ENCODE data around the gene ATCAY. TPM values are rescaled to one million over a fixed set of nuclear protein-coding genes. Genes with fewer than 3 reads are reported as not detected.
"Not testable (repeated sequence)": the region's sequence is repeated elsewhere in the genome, so short reads cannot be mapped to it uniquely, and the experiment has no call there.

Gene ATCAY
- total RNA-seq, 4 donors from 2014 or later = not detected

DNA sequence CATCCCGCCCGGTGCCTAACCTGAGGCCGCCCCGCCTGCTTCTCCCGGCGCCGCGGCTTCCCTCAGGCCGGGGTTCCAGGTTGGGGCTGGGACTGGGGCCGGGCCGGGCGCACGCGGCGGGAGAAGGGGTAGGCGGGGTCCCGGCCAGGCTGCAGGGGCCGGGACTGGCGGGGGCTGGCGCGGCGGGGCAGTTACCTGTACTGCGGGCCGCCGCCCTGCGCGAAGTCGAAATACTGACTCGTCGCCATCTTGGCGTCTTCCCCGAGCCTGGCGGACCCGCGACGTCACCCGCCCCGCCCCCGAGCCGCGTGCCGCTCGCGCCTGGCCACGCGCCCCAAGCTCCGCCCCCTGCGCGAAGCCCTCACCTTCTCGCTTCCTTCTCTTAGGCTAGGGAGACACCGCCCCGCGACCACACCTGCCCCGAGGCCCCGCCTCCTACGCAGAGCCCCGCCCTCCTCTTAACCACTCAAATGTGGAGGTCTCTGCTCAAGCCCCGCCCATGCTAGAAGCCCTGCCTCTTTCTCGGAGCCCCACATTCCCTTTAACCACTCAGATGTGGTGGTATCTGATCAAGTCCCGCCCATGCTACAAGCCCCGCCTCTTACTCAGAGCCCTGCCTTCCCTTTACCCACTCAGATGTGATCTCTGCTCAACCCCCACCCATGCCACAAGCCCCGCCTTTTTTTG, 11.6 kb upstream of the ATCAY start, which contains the start of gene ZFR2:
Gene ZFR2 (minus strand): TSS at position 269 of the 687 bp plus-strand sequence. CDS start 21 bp downstream, at position 248.
- no peak within 1 kb of the TSS for H3K27ac ChIP-seq
- H3K27me3 ChIP-seq = peaks cover 44 to 55% (median 52%) of the 10 kb centered on the region in 3 donors
- no peak within 1 kb of the TSS for H3K4me3 ChIP-seq
- no peak for ATAC-seq
- no peaks in the 10 kb centered on the region for H3K36me3 ChIP-seq
- no peak for DNase-seq
- H3K9me3 ChIP-seq = no peaks in the 10 kb centered on the region
- intact Hi-C loops (cut with DNase I; ENCODE audit: low total_unique reads) (no loop called here), in situ Hi-C loops (cut with MboI; ENCODE audit: low sequenced_read_pairs in 4 of 4) (no loop called here)
- no peak for TF ChIP-seq POLR2A (IDR thresholded peaks at IDR 0.05)
- TF ChIP-seq, protein P1, sequence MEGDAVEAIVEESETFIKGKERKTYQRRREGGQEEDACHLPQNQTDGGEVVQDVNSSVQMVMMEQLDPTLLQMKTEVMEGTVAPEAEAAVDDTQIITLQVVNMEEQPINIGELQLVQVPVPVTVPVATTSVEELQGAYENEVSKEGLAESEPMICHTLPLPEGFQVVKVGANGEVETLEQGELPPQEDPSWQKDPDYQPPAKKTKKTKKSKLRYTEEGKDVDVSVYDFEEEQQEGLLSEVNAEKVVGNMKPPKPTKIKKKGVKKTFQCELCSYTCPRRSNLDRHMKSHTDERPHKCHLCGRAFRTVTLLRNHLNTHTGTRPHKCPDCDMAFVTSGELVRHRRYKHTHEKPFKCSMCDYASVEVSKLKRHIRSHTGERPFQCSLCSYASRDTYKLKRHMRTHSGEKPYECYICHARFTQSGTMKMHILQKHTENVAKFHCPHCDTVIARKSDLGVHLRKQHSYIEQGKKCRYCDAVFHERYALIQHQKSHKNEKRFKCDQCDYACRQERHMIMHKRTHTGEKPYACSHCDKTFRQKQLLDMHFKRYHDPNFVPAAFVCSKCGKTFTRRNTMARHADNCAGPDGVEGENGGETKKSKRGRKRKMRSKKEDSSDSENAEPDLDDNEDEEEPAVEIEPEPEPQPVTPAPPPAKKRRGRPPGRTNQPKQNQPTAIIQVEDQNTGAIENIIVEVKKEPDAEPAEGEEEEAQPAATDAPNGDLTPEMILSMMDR (IDR thresholded peaks at IDR 0.05 in 4 of 5, conservative IDR thresholded peaks at IDR 0.05 in 1 of 5) = no peak
- no peaks in the 10 kb centered on the region for H3K4me1 ChIP-seq

DNA sequence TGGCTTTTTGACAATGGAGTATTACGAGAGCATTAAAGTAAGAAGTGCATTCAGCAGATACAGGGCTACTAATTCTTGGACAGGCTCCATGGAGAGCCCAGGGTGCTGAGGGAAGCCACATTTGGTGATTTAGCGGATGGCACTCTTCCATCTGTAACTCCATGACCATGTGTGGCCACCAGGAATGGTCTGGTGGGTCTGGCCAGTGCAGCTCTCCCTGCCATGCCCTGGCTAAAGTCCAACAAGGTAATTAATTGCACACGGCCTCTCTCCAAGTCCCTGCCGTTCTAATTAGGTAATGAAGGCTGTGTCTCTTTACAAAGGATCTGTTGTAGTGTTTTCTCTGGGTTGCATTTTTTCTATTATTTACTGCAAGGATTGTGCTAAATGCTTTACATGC, 7.3 kb upstream of the ATCAY start:
- peaks cover 29 to 40% (median 34%) of the 10 kb centered on the region in 3 donors for H3K27me3 ChIP-seq
- DNase-seq = no peak
- no peaks in the 10 kb centered on the region for H3K36me3 ChIP-seq
- H3K4me3 ChIP-seq = no peak overlapping the region
- no peak overlapping the region for H3K27ac ChIP-seq
- intact Hi-C loops (cut with DNase I; ENCODE audit: low total_unique reads) = no loop called here
- TF ChIP-seq POLR2A (IDR thresholded peaks at IDR 0.05) = no peak
- TF ChIP-seq, protein P1 (IDR thresholded peaks at IDR 0.05 in 4 of 5, conservative IDR thresholded peaks at IDR 0.05 in 1 of 5) = no peak
- in situ Hi-C loops (cut with MboI; ENCODE audit: low sequenced_read_pairs in 4 of 4) = no loop called here
- no peaks in the 10 kb centered on the region for H3K9me3 ChIP-seq
- no peak for ATAC-seq
- no peaks in the 10 kb centered on the region for H3K4me1 ChIP-seq

DNA sequence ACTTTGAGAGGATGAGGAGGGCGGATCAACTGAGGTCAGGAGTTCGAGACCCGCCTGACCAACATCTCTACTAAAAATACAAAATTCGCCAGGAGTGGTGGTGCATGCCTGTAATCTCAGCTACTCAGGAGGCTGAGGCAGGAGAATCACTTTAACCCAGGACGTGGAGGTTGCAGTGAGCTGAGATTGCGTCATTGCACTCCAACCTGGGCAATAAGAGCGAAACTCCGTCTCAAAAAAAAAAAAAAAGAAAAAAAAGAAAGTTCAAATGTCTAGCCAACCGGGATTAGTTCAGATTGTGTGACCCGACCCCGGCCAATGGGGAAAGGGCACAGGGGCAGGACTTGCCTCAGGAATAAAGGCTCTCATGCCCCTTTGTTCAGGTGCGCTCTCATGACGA, 5.8 kb upstream of the ATCAY start:
- H3K4me1 ChIP-seq; intact Hi-C loops (cut with DNase I; ENCODE audit: low total_unique reads); H3K27ac ChIP-seq; H3K4me3 ChIP-seq; DNase-seq; H3K9me3 ChIP-seq; ATAC-seq; in situ Hi-C loops (cut with MboI; ENCODE audit: low sequenced_read_pairs in 4 of 4); H3K36me3 ChIP-seq: not testable (repeated sequence)
- H3K27me3 ChIP-seq = peaks cover 20 to 32% (median 25%) of the 10 kb centered on the region in 3 donors

DNA sequence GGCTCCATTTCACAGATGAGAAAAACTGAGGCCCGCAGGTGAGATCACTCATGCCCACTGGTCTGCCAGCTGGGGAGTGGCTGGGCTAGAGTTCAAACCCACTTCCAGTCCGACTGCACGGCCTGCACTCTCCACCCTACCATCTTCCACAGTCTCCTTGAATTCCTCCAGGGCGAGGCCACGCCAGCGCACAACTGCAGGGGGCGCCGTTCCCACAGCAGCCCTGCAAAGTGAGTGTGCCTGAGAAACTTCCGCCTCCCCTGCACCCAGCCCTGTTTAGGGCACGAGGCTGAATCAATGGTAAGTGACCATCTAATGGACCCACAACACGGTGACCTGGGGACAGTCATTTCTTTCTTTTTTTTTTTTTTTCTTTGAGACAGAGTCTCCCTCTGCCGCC, 829 bp upstream of the ATCAY start:
- ATAC-seq (no peak), DNase-seq (no peak)
- TF ChIP-seq, protein P1 (IDR thresholded peaks at IDR 0.05 in 4 of 5, conservative IDR thresholded peaks at IDR 0.05 in 1 of 5) = no peak
- no peak for TF ChIP-seq POLR2A (IDR thresholded peaks at IDR 0.05)
- Histone ChIP-seq H3K27ac (no peak overlapping the region), H3K27me3 (peaks cover 48 to 59% (median 54%) of the 10 kb centered on the region in 3 donors), H3K9me3 (no peaks in the 10 kb centered on the region), H3K4me3 (no peak overlapping the region), H3K36me3 (no peaks in the 10 kb centered on the region), H3K4me1 (no peaks in the 10 kb centered on the region)
- in situ Hi-C loops (cut with MboI; ENCODE audit: low sequenced_read_pairs in 4 of 4) = no loop called here
- intact Hi-C loops (cut with DNase I; ENCODE audit: low total_unique reads) = no loop called here

DNA sequence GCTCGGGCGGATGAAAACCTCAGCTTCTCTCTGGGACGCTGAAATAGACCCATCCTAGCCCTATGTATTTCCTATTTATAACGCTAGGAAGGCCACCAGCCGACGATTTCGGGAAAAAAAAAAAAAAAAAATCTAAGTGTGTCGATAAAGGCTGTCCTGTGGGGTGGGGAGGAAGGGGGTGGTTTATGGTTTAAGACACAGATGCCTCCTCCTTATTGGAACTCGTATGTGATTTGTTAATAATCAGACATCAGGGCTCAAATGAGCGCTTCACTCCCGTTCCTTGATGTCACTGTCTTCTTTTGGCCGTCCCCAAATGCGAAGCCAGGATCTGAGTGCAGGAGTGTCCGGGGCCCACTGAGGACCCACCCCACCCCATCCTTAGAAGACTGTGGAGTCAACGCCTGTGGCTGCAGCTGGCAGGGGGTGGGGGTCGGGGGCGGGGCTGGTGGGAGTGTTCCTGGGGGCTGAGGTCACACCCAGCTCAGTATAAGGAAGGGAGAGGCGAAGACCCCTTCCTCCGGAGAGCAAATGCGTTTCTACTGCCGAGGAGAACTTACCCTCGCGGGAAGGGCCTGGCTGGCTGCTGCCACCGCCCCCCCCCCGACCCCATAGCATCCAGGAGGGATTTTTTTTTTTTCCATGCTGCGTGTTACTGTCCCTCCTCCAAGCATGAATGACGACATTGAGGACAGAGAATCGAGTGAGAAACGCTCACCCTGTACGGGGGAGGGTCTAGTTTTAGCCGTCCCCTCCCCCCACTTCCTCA, 971 bp downstream of the ATCAY start:
- in situ Hi-C loops (cut with MboI; ENCODE audit: low sequenced_read_pairs in 4 of 4) = no loop called here
- intact Hi-C loops (cut with DNase I; ENCODE audit: low total_unique reads) = no loop called here
- H3K4me1 ChIP-seq = no peaks in the 10 kb centered on the region
- H3K27ac ChIP-seq = no peak overlapping the region
- H3K4me3 ChIP-seq = no peak overlapping the region
- TF ChIP-seq, protein P1 (IDR thresholded peaks at IDR 0.05 in 4 of 5, conservative IDR thresholded peaks at IDR 0.05 in 1 of 5) = no peak
- no peaks in the 10 kb centered on the region for H3K36me3 ChIP-seq
- no peaks in the 10 kb centered on the region for H3K9me3 ChIP-seq
- peaks cover 48 to 64% (median 54%) of the 10 kb centered on the region in 3 donors for H3K27me3 ChIP-seq
- DNase-seq = no peak
- ATAC-seq = no peak

All from gastrocnemius medialis (tissue), 4 donors.